CD4-positive, alpha-beta T cell treated with Interleukin-4 for 4 hours (primary cell): Measurements from ENCODE around the gene VSX1.
A peak's percentile ranks its signal among the peaks of the same experiment; 100 is the strongest.

Experiments
- DNase-seq: peaks from one replicate; pipeline ENCODE4 v3.0.0-alpha.2; 2020

VSX1 gene

GRCh38 chr20:25081730-25082497 is at the start of gene VSX1:
Gene VSX1, minus strand, starts transcription at chr20:25082141. Its CDS starts 45 bp downstream, at chr20:25082096.
- no peak for DNase-seq

GRCh38 chr20:25129908-25130307 is 48.0 kb upstream of the VSX1 start:
- DNase-seq, result no peak

- DNase-seq, result no peak
Observed at GRCh38 chr20:25129428-25129827, 47.5 kb upstream of the VSX1 start.

GRCh38 chr20:25128649-25129048 is 46.7 kb upstream of the VSX1 start:
- DNase-seq, result no peak

DNA sequence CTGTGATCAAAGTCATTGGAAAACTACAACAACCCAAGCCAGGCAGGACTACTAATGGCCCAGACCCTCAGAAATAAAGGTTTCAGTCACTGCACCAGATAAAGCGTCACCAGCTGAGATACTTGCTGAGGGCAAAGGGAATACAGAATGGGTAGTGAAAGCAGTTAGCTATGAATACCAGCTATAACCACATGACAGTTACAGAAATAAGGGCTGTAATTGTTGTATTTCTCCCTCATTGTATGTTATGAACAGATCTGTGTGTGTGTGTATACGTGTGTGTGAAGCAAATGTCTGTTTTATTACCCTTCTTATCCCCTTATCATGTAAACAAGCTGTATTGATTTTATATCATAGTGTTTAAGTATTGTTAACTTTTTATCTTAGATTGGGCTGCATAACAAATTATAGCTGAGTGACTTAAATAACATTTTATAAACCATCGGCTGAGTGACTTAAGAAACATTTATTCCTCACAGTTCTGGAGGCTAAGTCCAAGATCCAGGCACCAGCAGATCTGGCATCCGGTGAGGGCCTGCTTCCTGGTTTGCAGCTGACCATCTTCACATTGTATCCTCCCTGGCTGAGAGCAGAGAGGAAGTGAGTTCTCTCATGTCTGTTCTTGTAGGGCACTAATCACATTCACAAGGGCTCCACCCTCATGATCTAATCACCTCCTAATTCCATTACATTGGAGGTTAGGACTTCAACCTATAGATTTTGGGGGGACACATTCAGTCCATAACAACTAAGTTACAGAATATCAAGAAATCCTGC is 46.0 kb upstream of the VSX1 start:
- DNase-seq, result no peak

DNA sequence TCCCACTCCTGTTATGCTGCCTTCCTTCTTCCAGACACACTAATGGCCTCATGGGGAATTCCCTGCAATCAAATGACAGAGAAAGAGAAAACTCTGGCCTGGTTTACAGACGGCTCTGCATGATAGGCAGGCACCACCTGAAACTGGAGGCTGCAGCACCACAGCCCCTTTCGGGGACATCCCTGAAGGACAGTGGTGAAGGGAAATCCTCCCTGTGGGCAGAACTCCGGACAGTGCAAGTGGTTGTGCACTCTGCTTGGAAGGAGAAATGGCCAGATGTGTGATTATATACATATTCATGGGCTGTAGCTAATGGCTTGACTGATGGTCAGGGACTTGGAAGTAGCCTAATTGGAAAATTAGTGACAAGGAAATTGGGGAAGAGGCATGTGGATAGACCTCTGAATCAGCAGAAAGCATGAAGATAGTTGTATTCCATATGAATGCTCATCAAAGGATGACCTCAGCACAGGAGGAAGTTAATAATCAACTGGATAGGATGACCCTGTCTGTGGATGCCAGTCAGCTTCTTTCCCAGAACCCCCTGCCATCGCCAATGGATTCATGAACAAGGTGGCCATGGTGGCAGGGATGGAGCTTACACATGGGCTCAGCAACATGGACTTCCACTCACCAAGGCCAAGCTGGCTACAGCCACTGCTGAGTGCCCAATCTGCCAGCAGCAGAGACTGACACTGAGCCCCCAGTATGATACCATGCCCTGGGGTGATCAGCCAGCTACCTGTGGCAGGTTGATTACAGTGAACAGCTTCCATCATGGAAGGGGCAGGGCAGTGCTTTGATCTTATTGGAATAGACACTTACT is 44.5 kb upstream of the VSX1 start:
- no peak for DNase-seq

DNA sequence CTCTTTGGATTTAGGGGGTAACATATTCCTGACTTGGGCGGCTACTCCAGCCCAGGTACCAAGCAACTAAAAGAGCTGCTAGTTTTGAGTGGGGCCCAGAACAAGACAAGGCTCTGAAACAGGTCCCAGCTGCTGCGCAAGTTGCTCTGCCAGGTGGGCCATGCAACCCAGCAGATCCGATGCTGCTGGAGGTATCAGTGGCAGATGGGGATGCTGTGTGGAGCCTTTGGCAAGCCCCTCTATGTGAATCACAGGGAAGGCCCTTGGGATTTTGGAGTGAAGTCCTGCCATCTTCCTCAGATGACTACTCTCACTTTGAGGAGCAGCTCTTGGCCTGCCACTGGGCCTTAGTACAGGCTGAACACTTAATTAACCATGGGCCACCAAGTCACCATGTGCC is 43.7 kb upstream of the VSX1 start:
- DNase-seq, result no peak

DNA sequence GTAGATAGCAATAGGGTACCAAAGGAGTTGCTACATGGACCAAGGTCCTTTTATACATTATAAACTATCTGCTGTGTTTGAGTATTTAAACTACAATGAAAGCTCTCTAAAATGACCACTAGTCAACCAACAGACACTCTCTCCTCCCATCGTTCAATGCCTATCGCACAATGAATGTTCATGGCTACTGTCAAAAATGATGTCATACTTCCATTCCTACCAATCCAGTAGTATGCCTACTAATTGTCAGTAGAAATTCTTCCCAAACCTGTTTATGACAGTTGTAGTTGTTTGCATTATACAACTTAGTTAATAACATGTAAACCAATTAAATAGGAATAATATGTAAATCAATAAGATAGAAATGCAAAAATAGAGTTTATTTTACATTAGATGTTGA is 39.0 kb upstream of the VSX1 start:
- no peak for DNase-seq

DNA sequence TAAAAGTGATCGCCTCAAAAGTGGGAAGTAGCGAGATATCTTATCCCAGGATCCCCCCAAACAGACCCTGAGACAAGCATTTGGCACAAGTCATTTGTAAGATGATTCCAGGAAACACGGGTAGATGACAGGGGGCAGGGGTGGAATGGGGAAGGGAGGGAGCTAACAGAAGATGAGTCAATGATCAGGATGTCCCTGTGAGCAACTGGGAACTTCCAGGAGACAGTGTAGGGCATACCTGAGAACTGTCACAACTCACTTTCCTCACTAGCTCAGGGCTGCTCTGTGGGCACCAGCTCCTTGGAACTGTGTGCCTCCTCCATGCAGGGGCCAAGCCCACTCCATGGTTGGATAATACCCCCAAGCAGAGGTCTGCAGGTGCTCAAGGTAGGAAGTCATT is 38.5 kb upstream of the VSX1 start:
- DNase-seq, result no peak

GRCh38 chr20:25118529-25118928 is 36.6 kb upstream of the VSX1 start:
- DNase-seq, result no peak

DNA sequence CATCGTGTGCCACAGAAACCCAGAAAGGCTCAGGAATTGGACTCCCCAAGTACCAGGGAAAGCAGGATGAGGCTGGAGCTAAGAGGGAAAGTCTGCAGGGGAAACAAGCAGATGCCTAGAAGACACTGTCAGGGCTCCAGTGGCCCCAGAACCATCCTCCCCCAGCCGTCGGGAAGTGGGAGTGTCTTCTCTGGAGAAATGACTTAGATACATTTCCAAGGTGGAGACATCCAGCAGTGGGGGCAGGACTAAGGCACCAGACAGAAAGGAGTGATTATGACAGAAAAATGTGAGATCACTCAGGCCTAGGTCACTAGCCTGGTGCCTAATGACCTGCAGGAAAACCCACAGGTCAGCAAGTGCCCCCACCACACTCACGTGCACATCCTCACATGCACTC is 36.0 kb upstream of the VSX1 start:
- DNase-seq, result no peak

- no peak for DNase-seq
Observed at GRCh38 chr20:25116739-25117458, 35.0 kb upstream of the VSX1 start.

GRCh38 chr20:25103526-25103925 is 21.6 kb upstream of the VSX1 start:
- no peak for DNase-seq

DNA sequence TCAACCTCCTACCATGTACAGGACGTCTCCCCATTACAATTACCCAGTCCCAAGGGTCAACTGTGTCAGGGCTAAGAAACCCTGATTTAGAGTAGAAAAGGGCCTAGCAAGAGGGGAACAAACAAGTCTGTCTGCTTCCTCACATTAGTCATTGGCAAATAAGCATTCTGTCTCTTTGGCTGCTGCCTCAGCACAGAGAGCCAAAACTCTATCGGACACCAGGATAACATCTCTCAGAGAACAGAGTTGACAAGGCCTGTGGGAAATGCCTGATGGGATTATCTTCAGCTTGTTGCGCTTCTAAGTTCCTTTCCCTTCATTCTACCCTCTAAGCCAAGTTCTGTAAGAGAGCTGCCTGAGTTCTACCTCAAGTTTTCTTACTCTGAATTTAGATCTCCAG is 19.0 kb upstream of the VSX1 start:
- DNase-seq, result no peak

DNA sequence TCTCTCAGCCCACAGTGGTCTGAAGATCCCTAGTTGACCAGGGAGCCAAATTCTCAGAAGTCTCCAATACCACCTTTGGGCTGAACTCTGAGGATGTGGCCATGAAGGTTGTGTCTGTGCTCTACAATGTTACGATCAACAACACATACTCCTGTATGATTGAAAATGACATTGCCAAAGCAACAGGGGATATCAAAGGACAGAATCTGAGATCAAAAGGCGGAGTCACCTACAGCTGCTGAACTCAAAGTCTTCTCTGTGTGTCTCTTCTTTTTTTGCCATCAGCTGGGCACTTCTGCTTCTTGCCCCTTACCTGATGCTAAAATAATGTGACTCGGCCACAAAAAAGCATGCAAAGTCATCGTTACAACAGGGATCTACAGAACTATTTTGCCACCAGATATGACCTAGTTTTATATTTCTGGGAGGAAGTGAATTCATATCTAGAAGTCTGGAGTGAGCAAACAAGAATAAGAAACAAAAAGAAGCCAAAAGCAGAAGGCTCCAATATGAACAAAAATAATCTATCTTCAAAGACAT is 17.7 kb upstream of the VSX1 start:
- DNase-seq, result no peak

DNA sequence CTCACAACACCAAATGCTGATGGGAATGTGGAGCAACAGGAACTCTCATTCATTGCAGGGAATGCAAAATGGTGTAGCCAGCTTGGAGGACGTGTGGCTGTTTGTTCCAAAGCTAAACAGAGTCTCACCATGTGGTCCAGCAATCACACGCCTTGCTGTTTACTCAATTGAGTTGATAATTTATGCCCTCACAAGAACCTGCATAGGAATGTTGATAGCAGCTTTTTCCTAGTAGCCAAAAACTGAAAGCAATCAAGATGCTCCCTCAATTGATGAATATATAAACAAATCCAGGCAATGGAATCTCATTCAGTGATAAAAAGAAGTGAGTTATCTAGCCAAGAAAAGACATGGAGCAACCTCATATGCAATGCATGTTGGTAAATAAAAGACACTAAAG is 15.6 kb upstream of the VSX1 start:
- no peak for DNase-seq

GRCh38 chr20:25090492-25091429 is 8.8 kb upstream of the VSX1 start:
- peak; percentile 78 for DNase-seq

- DNase-seq, result no peak
Observed at GRCh38 chr20:25089662-25090061, 7.7 kb upstream of the VSX1 start.

- no peak for DNase-seq
Observed at GRCh38 chr20:25089096-25089495, 7.2 kb upstream of the VSX1 start.

GRCh38 chr20:25088267-25088666 is 6.3 kb upstream of the VSX1 start:
- DNase-seq, result no peak

- no peak for DNase-seq
Observed at GRCh38 chr20:25087186-25087929, 5.4 kb upstream of the VSX1 start.
